HG03135 (cell line): ENCODE results near the gene LINGO4.

Experiments
- ATAC-seq: cut with Tn5 transposase; IDR thresholded peaks from one replicate; pipeline ENCODE4 v1.9.1; 2021; ENCODE audit warnings: mild to moderate bottlenecking, moderate library complexity; ENCODE audit not compliant: unreplicated experiment

The LINGO4 gene

DNA sequence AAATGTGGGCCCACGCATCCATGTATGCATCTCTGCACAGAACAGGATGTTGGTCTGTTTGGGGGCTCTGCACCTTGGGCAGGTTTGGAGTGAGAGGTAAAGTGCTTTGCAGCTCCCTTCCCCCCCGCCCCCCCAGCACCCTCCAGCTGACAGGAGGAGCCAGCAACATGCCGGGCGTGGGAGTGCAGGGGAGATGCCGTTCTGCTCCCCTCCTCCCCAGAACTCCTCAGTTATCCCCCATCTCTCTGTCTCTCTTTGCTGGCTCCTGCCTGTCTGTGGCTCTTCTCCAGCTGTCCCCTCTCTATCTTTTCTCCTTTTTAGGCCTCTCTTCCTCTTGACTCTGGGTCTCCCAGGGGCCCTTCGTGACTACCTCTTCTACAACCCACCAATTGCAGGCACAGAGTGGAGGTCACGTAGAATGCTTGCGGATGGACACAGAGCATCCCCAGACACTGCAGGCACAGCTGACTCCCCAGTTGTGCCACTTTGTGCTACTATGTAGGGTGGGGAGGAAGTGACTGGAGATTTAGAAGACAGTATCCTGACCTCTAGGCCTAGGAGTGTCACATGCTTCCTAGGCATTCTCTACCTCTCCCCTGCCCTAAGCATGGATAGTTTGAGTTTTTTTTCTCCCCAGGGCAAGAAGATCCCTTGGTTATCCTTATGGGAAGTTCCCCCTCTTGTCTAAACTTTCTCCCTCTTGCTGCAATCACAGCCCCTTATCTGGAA, 28.1 kb upstream of the LINGO4 start:
- ATAC-seq = no peak

GRCh38 chr1:151832318-151832980, 27.2 kb upstream of the LINGO4 start:
- ATAC-seq = no peak

GRCh38 chr1:151831605-151832004, 26.4 kb upstream of the LINGO4 start, which contains the start of gene RORC:
Gene RORC (minus strand): TSS chr1:151831802. CDS start chr1:151831764, 38 bp downstream.
- no peak for ATAC-seq

GRCh38 chr1:151831256-151831591, 26.0 kb upstream of the LINGO4 start:
- no peak for ATAC-seq

- no peak for ATAC-seq
These were observed 24.8 kb upstream of the LINGO4 start for GRCh38 chr1:151830055-151830454.

- no peak for ATAC-seq
These were observed 24.3 kb upstream of the LINGO4 start for GRCh38 chr1:151829352-151830046.

DNA sequence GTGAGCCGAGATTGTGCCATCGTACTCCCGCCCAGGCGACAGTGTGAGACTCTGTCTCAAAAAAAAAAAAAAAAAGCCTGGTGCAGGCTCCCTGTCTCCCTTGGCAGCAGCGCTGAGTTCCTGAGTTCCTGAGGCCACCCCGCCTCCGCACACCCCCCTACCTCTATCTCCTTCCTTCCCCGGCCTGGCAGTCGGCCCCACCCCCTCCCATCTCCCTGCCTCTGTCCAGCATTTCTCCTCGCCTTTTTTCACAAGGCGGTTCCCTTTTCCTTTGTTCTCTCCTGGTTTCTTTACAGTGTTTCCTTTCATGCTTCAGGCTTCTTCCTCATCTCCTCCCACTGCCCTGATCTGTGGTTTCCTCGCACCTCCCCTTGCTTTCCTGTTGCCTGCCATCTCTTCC, 23.7 kb upstream of the LINGO4 start:
- ATAC-seq = no peak

GRCh38 chr1:151827853-151828252, 22.6 kb upstream of the LINGO4 start:
- no peak for ATAC-seq

- no peak for ATAC-seq
These were observed 20.8 kb upstream of the LINGO4 start for GRCh38 chr1:151825751-151826660.

DNA sequence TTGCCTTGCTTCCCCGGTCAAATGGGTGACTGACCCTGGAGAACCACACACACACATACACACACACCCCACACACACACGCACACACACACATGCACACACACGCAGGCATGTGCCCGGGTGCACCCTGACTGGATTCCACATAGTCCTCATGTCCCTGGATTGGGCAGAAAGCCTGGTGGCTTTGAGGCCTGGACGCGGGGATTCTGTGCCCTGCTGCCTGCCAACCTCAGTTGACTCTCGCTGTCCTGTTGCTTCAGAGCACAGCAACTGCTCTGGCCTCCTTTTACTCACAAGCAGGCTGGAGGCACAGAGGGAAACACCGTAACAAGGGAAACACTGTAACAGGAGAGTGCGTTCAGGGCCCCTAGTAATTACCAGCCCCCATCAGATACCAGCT, 20.0 kb upstream of the LINGO4 start:
- ATAC-seq = no peak

GRCh38 chr1:151823175-151823574, 18.0 kb upstream of the LINGO4 start:
- ATAC-seq = no peak

DNA sequence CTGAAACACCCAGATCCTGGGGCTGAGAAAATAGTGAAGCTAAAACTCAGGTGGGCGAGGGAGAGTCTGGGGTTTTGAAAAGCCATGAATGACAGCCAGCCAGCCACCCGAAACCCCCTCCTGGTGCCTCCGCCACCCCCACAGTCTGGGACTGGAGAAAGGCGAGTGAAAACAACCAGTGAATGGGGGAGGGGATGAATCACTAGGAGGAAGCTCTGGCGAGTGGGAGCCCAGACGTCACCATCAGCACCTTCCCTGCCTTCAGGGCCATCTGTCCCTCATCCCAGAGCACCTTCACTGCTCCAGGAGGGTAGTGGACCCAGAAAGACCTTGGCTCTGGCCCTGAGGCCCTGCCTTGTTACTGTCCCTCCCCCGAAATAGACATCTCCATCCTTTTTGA, 17.2 kb upstream of the LINGO4 start:
- ATAC-seq = no peak

DNA sequence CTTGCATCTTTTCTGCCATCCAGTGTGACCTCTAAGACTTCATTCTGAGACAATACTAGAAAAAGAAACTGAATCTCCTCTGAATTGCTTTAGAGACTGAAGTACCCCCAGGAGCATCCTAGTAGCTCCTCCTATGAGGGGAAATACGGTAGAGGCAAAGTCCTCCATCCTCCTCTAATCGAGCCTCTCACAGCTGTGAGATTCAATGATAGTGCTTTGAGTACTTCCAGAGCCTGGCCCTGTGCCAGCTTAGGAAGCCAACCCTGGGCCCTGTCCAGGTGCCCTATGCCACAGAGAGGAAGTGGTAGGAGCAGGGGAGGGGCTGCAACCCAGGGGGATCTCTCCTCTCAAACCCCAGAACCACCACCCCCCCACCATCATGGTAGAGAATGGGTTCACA, 15.7 kb upstream of the LINGO4 start:
- no peak for ATAC-seq

DNA sequence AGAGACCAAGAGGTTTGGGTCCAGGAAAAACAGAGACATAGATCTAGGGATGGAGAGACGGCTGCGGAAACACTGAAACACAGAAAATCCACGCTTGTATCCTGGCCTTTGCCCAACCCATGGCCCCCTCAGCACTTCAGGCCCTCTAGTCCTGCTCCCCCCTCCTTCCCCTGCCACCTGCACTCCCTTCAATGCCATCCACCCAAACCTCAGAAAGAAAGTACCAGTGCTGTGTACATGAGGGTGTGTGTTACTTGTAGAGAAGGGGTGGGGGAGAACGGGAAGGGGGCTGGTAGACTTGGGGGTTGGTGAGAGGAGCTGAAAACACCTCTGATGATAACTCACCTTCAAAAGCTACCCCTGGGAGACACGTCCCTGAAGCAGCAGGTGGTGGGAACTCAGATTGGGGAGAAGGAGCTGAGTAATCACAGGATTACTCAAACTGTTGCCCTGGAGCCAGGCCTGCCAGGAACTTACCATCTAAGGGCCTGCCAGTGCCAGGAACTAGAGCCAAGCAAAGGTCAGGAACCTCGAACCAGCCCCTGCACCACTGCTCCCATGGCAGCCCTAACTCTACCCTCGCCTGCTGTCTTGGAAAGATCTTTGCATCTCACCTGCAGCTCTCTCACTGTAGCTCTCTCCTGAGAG, 14.9 kb upstream of the LINGO4 start:
- no peak for ATAC-seq

DNA sequence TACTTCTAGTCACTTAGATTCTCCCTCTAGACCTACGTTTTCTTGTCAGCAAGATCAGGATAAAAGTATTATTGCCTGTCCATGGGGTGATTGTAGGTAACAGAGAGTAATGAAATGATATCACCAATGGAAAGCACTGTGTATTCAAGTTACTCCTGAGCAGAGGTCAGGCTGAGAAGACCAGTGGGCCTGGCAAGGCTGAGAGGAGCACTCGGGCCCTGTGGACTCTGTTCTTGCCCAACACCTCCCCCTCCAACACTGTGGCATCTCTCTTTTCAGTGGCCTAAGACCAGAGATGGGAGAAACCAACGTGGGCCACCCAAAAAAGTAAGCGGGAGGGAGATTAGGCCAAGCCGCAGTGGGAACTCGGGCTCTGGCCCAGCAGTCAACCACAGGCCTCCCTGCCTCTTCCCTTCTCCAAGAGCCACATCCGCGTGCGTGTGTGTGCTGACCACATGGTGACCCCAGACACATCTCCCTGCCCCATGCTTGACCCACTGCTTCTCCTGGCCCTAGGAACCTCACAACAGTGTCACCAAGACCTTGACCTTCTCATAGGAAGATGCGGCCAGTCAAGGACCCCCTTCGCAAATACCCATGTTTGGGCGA, 14.1 kb upstream of the LINGO4 start:
- no peak for ATAC-seq

DNA sequence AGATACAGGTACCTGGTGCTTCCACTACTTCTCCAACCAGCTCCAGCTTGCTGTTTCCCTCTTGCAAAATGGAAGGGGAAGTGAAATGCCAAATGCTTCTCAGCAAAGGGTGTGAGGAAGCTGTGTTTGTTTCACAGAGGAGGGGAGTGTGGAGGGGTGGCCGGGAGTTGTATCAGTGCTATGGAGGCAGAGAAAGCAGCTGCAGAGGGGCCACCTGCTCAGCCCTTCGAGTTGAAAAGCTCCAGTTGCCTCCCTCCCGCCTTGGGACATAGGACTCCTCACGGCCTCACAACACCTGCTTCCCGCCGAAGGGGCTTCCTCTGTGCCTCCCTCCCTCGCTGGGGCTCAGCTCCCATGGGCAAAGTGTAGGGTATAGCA, 12.1 kb upstream of the LINGO4 start:
- ATAC-seq = no peak

DNA sequence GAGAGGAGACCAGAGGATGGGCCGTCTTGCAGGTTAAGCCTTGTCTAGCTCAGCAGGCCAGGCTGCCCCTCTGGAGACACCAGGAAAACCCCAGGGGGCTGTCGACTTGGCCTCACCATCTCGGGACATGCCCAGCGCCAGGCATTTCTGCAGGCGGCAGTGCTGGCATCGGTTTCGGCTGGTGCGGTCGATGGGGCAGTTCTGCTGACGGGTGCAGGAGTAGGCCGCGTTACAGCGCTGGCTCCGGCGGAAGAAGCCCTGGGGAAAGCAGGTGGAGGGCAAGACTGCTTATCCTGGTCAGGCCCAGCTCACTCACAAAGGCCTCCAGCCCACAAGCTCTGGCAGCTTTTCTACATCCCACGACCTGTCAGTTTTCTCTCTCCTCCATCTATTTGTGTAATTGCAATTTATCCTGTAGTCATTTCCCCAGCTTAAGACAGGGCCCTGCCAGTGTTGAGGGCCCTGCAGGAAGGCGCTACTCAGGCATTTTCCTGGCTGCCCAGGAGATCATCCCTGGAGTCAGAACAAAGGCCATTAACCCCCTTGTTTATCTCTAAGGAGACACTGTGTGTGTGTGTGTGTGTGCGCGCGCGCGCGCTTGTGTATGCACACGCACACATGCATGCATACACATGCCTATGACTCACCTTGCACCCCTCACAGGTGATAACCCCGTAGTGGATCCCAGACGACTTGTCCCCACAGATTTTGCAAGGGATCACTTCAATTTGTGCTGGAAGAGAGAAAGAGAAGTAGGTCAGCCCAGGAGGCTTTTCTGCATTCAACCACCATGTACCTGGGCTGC, 11.5 kb upstream of the LINGO4 start:
- no peak for ATAC-seq

GRCh38 chr1:151815716-151816327, 10.6 kb upstream of the LINGO4 start:
- ATAC-seq = no peak

- no peak for ATAC-seq
These were observed 9.8 kb upstream of the LINGO4 start for GRCh38 chr1:151814971-151815545.
